ENCODE results near the gene POLR3H.

- TF ChIP-seq CTCF (IDR thresholded peaks at IDR 0.05) (no peak), POLR2A (IDR thresholded peaks at IDR 0.05) (no peak), POLR2AphosphoS5 (IDR thresholded peaks at IDR 0.05) (no peak), EP300 (IDR thresholded peaks at IDR 0.05) (no peak)
These were observed 21.5 kb downstream of the POLR3H start for GRCh38 chr22:41522813-41523212.

Data from gastroesophageal sphincter (tissue), 3 donors.